HFFc6 (cell line): ENCODE data around the gene LRIT1. TPM values are rescaled to one million over a fixed set of nuclear protein-coding genes. Genes with fewer than 3 reads are reported as not detected.

ENCODE experiments used
- DNase-seq: peaks from one replicate; pipeline ENCODE4 v3.0.0-alpha.2; 2018
- H3K27ac Mint-ChIP-seq: 2 replicates; pipeline ENCODE4 v1.8.0; 2020; ENCODE audit warnings: mild to moderate bottlenecking, mixed read lengths
- H3K27me3 Mint-ChIP-seq: 2 replicates; pipeline ENCODE4 v1.8.0; 2021; ENCODE audit warnings: mild to moderate bottlenecking, moderate library complexity, mixed read lengths; ENCODE audit not compliant: insufficient read depth
- H3K36me3 Mint-ChIP-seq: 2 replicates; pipeline ENCODE4 v1.8.0; 2021; ENCODE audit warnings: low read depth, mixed read lengths
- H3K4me1 Mint-ChIP-seq: 2 replicates; pipeline ENCODE4 v1.8.0; 2020; ENCODE audit warnings: low read depth, mixed read lengths
- H3K4me3 Mint-ChIP-seq: 2 replicates; pipeline ENCODE4 v1.8.0; 2020; ENCODE audit warnings: mild to moderate bottlenecking, moderate library complexity, mixed read lengths
- H3K9me3 Mint-ChIP-seq: 2 replicates; pipeline ENCODE4 v1.8.0; 2020; ENCODE audit warnings: mild to moderate bottlenecking, mixed read lengths
- CTCF ChIP-seq: fragments of 200-600 bp; sonication (generic); IDR thresholded peaks from 2 replicates; pipeline ENCODE4 v1.5.0; 2021; ENCODE audit warnings: antibody characterized with exemption, mild to moderate bottlenecking
- total RNA-seq, 6 experiments: library from RNA; stranded (reverse); fragmentation: NEBNext Ultra II Directional; extraction: Animal tissue kit (Norgen Biotek cat#: 25700); gene quantifications; 2 replicates in 1 of 6; 3 replicates in 5 of 6; pipeline ENCODE4 v1.2.3, GENCODE V29; 2021

LRIT1 gene
- total RNA-seq, 6 experiments from 2014 or later: not detected

GRCh38 chr10:84194424-84195043 lies 46.8 kb downstream of the LRIT1 start, which contains the start of gene CDHR1:
TSS of gene CDHR1 (plus strand) at chr10:84194537. CDS start at chr10:84194761, 224 bp downstream.
- no peak for TF ChIP-seq CTCF
- no peak within 1 kb of the TSS for H3K27ac Mint-ChIP-seq
- H3K4me1 Mint-ChIP-seq: no peaks in the 10 kb centered on the region
- H3K36me3 Mint-ChIP-seq: no peaks in the 10 kb centered on the region
- no peak for DNase-seq
- no peaks in the 10 kb centered on the region for H3K9me3 Mint-ChIP-seq
- H3K27me3 Mint-ChIP-seq: peaks cover 38% of the 10 kb centered on the region
- H3K4me3 Mint-ChIP-seq: no peak within 1 kb of the TSS

DNA sequence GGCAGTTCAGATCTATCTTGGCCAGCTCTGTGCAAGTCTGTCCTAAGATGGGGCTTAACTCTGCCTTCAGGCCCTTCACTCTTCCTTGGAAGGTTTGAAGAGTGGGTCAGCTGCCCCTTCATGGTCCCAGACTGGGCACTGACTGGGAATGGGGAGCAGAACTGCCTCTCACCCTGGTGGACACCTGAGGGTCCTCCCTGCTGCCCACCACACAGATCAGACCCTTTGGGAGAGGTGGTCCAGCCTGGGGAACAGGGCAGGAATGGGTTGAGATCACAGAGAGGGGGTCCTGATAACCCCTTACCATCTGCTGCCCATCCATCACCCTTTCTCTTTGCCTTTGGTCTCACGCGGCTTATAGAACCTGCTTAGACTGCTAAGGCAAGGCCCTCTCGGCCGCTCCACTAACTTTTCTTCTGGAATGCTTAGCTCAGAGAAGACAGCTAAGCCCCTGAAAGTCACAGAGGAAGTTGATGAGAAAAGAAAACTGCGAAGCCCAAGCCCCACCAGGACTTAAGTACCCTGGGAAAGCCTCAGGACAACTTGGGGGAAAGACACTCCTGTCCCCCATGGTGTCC lies 47.4 kb downstream of the LRIT1 start:
- H3K27ac Mint-ChIP-seq: no peak overlapping the region
- no peaks in the 10 kb centered on the region for H3K36me3 Mint-ChIP-seq
- peaks cover 32% of the 10 kb centered on the region for H3K27me3 Mint-ChIP-seq
- no peak for DNase-seq
- H3K9me3 Mint-ChIP-seq: no peaks in the 10 kb centered on the region
- H3K4me1 Mint-ChIP-seq: no peaks in the 10 kb centered on the region
- H3K4me3 Mint-ChIP-seq: no peak overlapping the region
- no peak for TF ChIP-seq CTCF

DNA sequence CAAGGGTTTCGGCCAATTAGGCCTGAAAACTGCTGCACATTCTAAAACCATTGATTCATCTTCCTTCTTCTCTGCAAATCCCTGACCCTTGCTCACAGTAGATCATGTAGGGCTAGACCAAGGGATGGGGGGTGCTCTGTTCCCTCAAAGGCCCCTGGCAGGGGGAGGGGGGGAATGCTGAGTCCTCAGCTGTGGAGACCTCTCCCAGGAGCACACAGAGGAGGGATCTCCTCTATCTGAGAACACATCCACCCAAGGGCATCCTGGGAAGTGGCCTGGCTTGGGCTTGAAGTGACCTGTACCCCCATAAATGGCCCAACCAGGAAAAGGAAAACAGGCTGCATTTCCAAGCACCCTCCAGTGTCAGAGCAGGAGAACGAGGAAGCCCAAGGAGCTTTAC lies 48.0 kb downstream of the LRIT1 start:
- Mint-ChIP-seq H3K27me3 (peaks cover 30% of the 10 kb centered on the region), H3K4me3 (no peak overlapping the region), H3K9me3 (no peaks in the 10 kb centered on the region), H3K27ac (no peak overlapping the region), H3K4me1 (no peaks in the 10 kb centered on the region), H3K36me3 (no peaks in the 10 kb centered on the region)
- no peak for TF ChIP-seq CTCF
- no peak for DNase-seq

- H3K4me3 Mint-ChIP-seq: no peak overlapping the region
- H3K9me3 Mint-ChIP-seq: no peaks in the 10 kb centered on the region
- no peak overlapping the region for H3K27ac Mint-ChIP-seq
- TF ChIP-seq CTCF: no peak
- DNase-seq: no peak
- no peaks in the 10 kb centered on the region for H3K4me1 Mint-ChIP-seq
- H3K27me3 Mint-ChIP-seq: peaks cover 21% of the 10 kb centered on the region
- H3K36me3 Mint-ChIP-seq: no peaks in the 10 kb centered on the region
These were observed 50.2 kb downstream of the LRIT1 start for GRCh38 chr10:84191106-84191505.

DNA sequence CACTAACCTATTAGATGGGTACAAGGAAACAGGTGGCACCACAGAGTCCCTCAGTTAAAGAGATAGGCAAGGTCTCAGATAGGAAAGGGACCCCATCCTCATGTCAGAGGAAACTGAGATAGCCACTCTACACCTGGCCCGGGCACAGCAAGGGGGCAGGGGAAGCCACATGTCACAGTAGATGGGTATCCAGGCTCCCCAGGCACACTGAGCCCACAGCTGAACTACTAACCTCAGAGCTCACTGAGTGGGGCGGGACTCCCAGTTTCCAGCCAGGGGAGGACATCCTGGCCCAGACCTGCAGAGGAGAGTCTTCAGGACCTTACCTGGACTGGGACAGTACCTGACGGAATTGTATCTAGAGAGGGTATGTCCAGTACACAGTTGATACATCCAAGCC lies 50.7 kb downstream of the LRIT1 start:
- Mint-ChIP-seq H3K27me3 (peaks cover 16% of the 10 kb centered on the region), H3K4me3 (no peak overlapping the region), H3K36me3 (no peaks in the 10 kb centered on the region), H3K9me3 (no peaks in the 10 kb centered on the region), H3K4me1 (no peaks in the 10 kb centered on the region), H3K27ac (no peak overlapping the region)
- no peak for TF ChIP-seq CTCF
- no peak for DNase-seq
